ENCODE results near the gene ATP8B4. TPM values are rescaled to one million over a fixed set of nuclear protein-coding genes. Genes with fewer than 3 reads are reported as not detected.
A peak's percentile ranks its signal among the peaks of the same experiment; 100 is the strongest.

The ATP8B4 gene
- polyA plus RNA-seq, 3 donors: 6.1 to 9.6 (median 6.8) TPM

DNA sequence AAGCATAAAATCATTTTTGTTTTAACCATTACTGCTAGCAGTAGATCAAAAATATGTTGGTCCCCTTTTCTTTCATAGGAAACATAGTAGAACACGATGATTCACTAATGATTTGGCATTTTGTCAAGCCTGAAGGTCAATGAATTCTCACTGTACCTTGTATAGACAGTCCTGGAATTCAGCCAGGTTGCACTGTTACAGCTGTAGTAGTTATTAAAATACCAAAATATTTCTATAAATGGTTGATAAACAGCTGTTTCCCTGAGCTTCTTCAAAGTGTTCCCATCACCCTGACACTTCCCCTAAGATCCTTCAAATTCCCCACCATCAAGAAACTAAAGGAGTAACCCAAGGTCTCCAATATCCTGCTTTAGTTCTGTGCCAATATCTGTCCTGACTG is 200.9 kb downstream of the ATP8B4 start:
- no peak overlapping the region for H3K4me3 Mint-ChIP-seq
- TF ChIP-seq, protein P1, sequence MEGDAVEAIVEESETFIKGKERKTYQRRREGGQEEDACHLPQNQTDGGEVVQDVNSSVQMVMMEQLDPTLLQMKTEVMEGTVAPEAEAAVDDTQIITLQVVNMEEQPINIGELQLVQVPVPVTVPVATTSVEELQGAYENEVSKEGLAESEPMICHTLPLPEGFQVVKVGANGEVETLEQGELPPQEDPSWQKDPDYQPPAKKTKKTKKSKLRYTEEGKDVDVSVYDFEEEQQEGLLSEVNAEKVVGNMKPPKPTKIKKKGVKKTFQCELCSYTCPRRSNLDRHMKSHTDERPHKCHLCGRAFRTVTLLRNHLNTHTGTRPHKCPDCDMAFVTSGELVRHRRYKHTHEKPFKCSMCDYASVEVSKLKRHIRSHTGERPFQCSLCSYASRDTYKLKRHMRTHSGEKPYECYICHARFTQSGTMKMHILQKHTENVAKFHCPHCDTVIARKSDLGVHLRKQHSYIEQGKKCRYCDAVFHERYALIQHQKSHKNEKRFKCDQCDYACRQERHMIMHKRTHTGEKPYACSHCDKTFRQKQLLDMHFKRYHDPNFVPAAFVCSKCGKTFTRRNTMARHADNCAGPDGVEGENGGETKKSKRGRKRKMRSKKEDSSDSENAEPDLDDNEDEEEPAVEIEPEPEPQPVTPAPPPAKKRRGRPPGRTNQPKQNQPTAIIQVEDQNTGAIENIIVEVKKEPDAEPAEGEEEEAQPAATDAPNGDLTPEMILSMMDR (IDR thresholded peaks at IDR 0.05): no peak
- no peak overlapping the region for H3K4me2 ChIP-seq (replicated peaks; ENCODE audit: extremely low read depth, low read length, poor library complexity, severe bottlenecking)
- H3K4me1 Mint-ChIP-seq: peaks cover 9% of the 10 kb centered on the region
- H3K27ac ChIP-seq (ENCODE audit: low read depth in 1 of 2, low read length in 2 of 2): peak overlapping the region in 1 of 2 donors; percentile 32
- H3K27me3 ChIP-seq (ENCODE audit: control insufficient read depth in 2 of 2, insufficient read depth in 2 of 2, low read length in 2 of 2): no peaks in the 10 kb centered on the region
- no peaks in the 10 kb centered on the region for H3K9me3 ChIP-seq (replicated peaks in 1 of 2; ENCODE audit: control insufficient read depth in 1 of 2, insufficient read depth in 1 of 2, low read length in 2 of 2)
- H3K9ac ChIP-seq (ENCODE audit: insufficient read depth, low read length, poor library complexity, severe bottlenecking): no peak overlapping the region
- no CpG with 5 or more reads among the region's 1 CpG for WGBS (ENCODE audit: insufficient coverage)
- H3K9me3 Mint-ChIP-seq: peaks cover 0 to 6% (median 0%) of the 10 kb centered on the region in 7 donors
- intact Hi-C loops (cut with micrococcal nuclease): no loop called here
- peaks cover 50 to 93% of the 10 kb centered on the region in 2 donors for H3K36me3 ChIP-seq (replicated peaks in 1 of 2; ENCODE audit: control insufficient read depth in 1 of 2, insufficient read depth in 2 of 2, low read length in 2 of 2)
- DNase-seq: no peak
- H3K79me2 ChIP-seq (ENCODE audit: insufficient read depth, low read length): peaks cover under 1% of the 10 kb centered on the region
- no peak overlapping the region for H3K4me3 ChIP-seq (replicated peaks in 1 of 3; ENCODE audit: low read depth in 2 of 3, low read length in 3 of 3)
- no peaks in the 10 kb centered on the region for H3K27me3 Mint-ChIP-seq (ENCODE audit: low read depth in 3 of 3)
- H4K20me1 ChIP-seq (ENCODE audit: insufficient read depth, low read length): no peaks in the 10 kb centered on the region
- peaks cover 56 to 76% of the 10 kb centered on the region in 2 donors for H3K36me3 Mint-ChIP-seq
- peaks cover 0 to 4% of the 10 kb centered on the region in 2 donors for H3K4me1 ChIP-seq (ENCODE audit: control insufficient read depth in 1 of 2, insufficient read depth in 2 of 2, low read length in 2 of 2)
- no peak overlapping the region for H2AFZ ChIP-seq (ENCODE audit: insufficient read depth, low read depth, low read length, poor library complexity, severe bottlenecking)
- peak overlapping the region in 1 of 7 donors; percentile 40 for H3K27ac Mint-ChIP-seq

DNA sequence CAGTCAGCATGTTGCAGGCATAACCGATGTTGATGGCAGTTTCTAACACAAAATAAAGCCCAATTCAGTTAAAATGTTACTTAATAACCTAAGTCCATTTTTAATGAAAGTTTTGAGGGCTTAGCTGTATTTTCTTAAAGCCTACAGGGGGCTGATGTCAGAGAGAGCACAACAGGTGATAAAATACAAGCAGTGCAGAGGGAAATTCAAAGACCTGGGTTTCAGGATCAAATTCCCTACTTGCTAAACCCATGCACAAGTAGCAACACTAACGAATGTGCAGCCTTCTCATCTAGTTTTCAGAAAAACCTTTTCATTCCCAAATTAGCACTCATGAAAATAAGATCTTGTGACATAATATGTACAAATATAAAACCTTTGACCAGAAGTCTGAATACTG is 202.0 kb downstream of the ATP8B4 start:
- Mint-ChIP-seq H3K4me1 (peaks cover 9% of the 10 kb centered on the region), H3K4me3 (no peak overlapping the region), H3K27ac (peak overlapping the region in 2 of 7 donors; percentile 33 to 49), H3K9me3 (peaks cover 0 to 9% (median 0%) of the 10 kb centered on the region in 7 donors), H3K27me3 (ENCODE audit: low read depth in 3 of 3) (no peaks in the 10 kb centered on the region), H3K36me3 (peaks cover 60 to 79% of the 10 kb centered on the region in 2 donors)
- Histone ChIP-seq H3K27ac (ENCODE audit: low read depth in 1 of 2, low read length in 2 of 2) (peak overlapping the region in 1 of 2 donors; percentile 22), H4K20me1 (ENCODE audit: insufficient read depth, low read length) (no peaks in the 10 kb centered on the region), H3K27me3 (ENCODE audit: control insufficient read depth in 2 of 2, insufficient read depth in 2 of 2, low read length in 2 of 2) (no peaks in the 10 kb centered on the region), H3K79me2 (ENCODE audit: insufficient read depth, low read length) (peaks cover 7% of the 10 kb centered on the region), H3K4me2 (replicated peaks; ENCODE audit: extremely low read depth, low read length, poor library complexity, severe bottlenecking) (no peak overlapping the region), H2AFZ (ENCODE audit: insufficient read depth, low read depth, low read length, poor library complexity, severe bottlenecking) (no peak overlapping the region), H3K4me1 (ENCODE audit: control insufficient read depth in 1 of 2, insufficient read depth in 2 of 2, low read length in 2 of 2) (peaks cover 0 to 4% of the 10 kb centered on the region in 2 donors), H3K9ac (ENCODE audit: insufficient read depth, low read length, poor library complexity, severe bottlenecking) (no peak overlapping the region), H3K4me3 (replicated peaks in 1 of 3; ENCODE audit: low read depth in 2 of 3, low read length in 3 of 3) (no peak overlapping the region), H3K9me3 (replicated peaks in 1 of 2; ENCODE audit: control insufficient read depth in 1 of 2, insufficient read depth in 1 of 2, low read length in 2 of 2) (no peaks in the 10 kb centered on the region), H3K36me3 (replicated peaks in 1 of 2; ENCODE audit: control insufficient read depth in 1 of 2, insufficient read depth in 2 of 2, low read length in 2 of 2) (peaks cover 52 to 93% of the 10 kb centered on the region in 2 donors)
- TF ChIP-seq, protein P1 (IDR thresholded peaks at IDR 0.05): no peak
- no CpG with 5 or more reads among the region's 2 CpGs for WGBS (ENCODE audit: insufficient coverage)
- intact Hi-C loops (cut with micrococcal nuclease): no loop called here
- DNase-seq: no peak

Data from CD14-positive monocyte (primary cell).